ENCODE measurements around the gene SPATA31D4.
"Not testable (repeated sequence)": the region's sequence is repeated elsewhere in the genome, so short reads cannot be mapped to it uniquely, and the experiment has no call there.

GRCh38 chr9:81948650-81949049, 20.4 kb downstream of the SPATA31D4 start:
- TF ChIP-seq ZFX (IDR thresholded peaks at IDR 0.05); CTCF (conservative IDR thresholded peaks at IDR 0.05): not testable (repeated sequence)

All from C4-2B (cell line).